Measurements from ENCODE around the gene SLC2A2.

DNA sequence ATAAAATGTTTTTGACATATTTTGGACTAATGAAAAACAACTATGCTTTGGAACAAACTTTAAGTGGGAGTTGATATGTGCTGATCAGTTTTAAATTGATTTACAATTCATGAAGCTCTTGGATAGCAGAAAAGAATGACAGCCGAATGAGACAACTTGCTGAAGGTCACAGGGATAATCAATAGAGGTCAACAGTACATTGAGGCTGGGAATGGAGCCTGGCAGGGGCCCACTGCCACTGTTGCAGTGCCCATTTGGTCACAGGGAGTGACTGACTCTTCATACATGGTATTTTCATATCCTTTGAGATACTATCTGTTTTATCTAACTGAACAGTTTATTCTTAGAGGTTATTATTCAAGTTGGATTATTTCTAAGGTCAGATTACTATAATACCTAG is 59.4 kb downstream of the SLC2A2 start:
- TF ChIP-seq, protein P1, sequence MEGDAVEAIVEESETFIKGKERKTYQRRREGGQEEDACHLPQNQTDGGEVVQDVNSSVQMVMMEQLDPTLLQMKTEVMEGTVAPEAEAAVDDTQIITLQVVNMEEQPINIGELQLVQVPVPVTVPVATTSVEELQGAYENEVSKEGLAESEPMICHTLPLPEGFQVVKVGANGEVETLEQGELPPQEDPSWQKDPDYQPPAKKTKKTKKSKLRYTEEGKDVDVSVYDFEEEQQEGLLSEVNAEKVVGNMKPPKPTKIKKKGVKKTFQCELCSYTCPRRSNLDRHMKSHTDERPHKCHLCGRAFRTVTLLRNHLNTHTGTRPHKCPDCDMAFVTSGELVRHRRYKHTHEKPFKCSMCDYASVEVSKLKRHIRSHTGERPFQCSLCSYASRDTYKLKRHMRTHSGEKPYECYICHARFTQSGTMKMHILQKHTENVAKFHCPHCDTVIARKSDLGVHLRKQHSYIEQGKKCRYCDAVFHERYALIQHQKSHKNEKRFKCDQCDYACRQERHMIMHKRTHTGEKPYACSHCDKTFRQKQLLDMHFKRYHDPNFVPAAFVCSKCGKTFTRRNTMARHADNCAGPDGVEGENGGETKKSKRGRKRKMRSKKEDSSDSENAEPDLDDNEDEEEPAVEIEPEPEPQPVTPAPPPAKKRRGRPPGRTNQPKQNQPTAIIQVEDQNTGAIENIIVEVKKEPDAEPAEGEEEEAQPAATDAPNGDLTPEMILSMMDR (IDR thresholded peaks at IDR 0.05), result no peak
- no peak for TF ChIP-seq POLR2A (IDR thresholded peaks at IDR 0.05)
